Measurements from ENCODE around the gene NFKBIZ.

DNA sequence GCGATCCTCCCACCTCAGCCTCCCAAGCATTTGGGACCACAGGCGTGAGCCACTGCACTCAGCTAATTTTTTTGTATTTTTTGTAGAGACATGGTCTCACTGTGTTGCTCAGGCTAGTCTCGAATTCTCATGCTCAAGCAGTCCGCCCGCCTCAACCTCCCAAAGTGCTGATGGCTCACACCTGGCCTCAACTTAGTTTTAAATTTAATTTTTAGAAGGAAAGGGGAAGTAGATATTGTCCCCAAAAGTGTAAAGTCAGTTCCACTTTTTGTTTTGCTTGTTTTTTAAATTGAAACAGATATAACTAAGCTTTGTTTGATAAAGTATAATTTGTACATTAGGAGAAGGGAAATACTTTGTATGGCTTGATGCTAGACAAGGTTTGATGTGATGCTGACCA is 31.3 kb upstream of the NFKBIZ start:
- TF ChIP-seq, protein P1, sequence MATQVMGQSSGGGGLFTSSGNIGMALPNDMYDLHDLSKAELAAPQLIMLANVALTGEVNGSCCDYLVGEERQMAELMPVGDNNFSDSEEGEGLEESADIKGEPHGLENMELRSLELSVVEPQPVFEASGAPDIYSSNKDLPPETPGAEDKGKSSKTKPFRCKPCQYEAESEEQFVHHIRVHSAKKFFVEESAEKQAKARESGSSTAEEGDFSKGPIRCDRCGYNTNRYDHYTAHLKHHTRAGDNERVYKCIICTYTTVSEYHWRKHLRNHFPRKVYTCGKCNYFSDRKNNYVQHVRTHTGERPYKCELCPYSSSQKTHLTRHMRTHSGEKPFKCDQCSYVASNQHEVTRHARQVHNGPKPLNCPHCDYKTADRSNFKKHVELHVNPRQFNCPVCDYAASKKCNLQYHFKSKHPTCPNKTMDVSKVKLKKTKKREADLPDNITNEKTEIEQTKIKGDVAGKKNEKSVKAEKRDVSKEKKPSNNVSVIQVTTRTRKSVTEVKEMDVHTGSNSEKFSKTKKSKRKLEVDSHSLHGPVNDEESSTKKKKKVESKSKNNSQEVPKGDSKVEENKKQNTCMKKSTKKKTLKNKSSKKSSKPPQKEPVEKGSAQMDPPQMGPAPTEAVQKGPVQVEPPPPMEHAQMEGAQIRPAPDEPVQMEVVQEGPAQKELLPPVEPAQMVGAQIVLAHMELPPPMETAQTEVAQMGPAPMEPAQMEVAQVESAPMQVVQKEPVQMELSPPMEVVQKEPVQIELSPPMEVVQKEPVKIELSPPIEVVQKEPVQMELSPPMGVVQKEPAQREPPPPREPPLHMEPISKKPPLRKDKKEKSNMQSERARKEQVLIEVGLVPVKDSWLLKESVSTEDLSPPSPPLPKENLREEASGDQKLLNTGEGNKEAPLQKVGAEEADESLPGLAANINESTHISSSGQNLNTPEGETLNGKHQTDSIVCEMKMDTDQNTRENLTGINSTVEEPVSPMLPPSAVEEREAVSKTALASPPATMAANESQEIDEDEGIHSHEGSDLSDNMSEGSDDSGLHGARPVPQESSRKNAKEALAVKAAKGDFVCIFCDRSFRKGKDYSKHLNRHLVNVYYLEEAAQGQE (IDR thresholded peaks at IDR 0.05; ENCODE audit: low read depth): no peak
- TF ChIP-seq, protein P2, sequence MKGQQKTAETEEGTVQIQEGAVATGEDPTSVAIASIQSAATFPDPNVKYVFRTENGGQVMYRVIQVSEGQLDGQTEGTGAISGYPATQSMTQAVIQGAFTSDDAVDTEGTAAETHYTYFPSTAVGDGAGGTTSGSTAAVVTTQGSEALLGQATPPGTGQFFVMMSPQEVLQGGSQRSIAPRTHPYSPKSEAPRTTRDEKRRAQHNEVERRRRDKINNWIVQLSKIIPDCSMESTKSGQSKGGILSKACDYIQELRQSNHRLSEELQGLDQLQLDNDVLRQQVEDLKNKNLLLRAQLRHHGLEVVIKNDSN (IDR thresholded peaks at IDR 0.05): no peak
- TF ChIP-seq TEAD4 (IDR thresholded peaks at IDR 0.05) (no peak), EP300 (IDR thresholded peaks at IDR 0.05; ENCODE audit: borderline replicate concordance) (no peak), CREB1 (IDR thresholded peaks at IDR 0.05; ENCODE audit: low read depth) (no peak), FOXM1 (IDR thresholded peaks at IDR 0.05; ENCODE audit: borderline replicate concordance, low read depth) (no peak), NFIC (IDR thresholded peaks at IDR 0.05) (no peak), EGR1 (IDR thresholded peaks at IDR 0.05) (no peak)
